OCI-LY1 (cell line): Measurements from ENCODE around the gene DNMT1.

Experiments used
- EZH2 ChIP-seq: fragments of 200-600 bp; sonication (generic), shearing (Covaris generic); IDR thresholded peaks from 2 replicates; pipeline ENCODE4 v1.8.0; 2017; ENCODE audit warnings: borderline replicate concordance, mixed run types, mild to moderate bottlenecking, antibody characterized with exemption, low read length, moderate library complexity, mixed read lengths
- TF ChIP-seq, protein P1 (sequence below): fragments of 200-600 bp; sonication (generic), shearing (Covaris generic); IDR thresholded peaks from 2 replicates; pipeline ENCODE4 v1.5.1; 2017; ENCODE audit warnings: mild to moderate bottlenecking, antibody characterized with exemption, low read length, moderate library complexity, mixed read lengths

DNA sequence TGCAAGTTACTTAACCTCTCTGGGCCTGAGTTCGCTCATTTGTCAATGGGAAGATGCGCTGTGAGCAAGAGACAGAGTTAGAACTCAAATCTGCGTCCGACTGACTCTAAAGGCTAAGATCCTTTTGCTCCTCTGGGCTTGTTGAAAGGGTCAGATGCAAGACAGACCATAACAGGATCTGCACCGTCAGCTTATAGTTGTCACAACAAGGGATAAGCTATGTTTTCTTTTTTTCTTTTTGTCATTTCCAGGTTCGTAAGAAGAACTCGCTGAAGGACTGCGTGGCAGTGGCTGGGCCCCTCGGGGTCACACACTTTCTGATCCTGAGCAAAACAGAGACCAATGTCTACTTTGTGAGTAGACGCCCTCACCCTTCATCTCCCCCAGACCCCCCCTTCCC, 87.5 kb downstream of the DNMT1 start:
- TF ChIP-seq, protein P1, sequence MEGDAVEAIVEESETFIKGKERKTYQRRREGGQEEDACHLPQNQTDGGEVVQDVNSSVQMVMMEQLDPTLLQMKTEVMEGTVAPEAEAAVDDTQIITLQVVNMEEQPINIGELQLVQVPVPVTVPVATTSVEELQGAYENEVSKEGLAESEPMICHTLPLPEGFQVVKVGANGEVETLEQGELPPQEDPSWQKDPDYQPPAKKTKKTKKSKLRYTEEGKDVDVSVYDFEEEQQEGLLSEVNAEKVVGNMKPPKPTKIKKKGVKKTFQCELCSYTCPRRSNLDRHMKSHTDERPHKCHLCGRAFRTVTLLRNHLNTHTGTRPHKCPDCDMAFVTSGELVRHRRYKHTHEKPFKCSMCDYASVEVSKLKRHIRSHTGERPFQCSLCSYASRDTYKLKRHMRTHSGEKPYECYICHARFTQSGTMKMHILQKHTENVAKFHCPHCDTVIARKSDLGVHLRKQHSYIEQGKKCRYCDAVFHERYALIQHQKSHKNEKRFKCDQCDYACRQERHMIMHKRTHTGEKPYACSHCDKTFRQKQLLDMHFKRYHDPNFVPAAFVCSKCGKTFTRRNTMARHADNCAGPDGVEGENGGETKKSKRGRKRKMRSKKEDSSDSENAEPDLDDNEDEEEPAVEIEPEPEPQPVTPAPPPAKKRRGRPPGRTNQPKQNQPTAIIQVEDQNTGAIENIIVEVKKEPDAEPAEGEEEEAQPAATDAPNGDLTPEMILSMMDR: no peak
- TF ChIP-seq EZH2: no peak
